ENCODE measurements around the gene MRRF. TPM values are rescaled to one million over a fixed set of nuclear protein-coding genes. Genes with fewer than 3 reads are reported as not detected.

Gene MRRF
- total RNA-seq, 4 donors from 2014 or later = 22.7 to 39.4 (median 38.2) TPM

GRCh38 chr9:122364117-122364782 is 99.6 kb downstream of the MRRF start:
- H3K27ac ChIP-seq = no peak overlapping the region
- no peak for TF ChIP-seq EP300 (IDR thresholded peaks at IDR 0.05)
- no peak for TF ChIP-seq CTCF (IDR thresholded peaks at IDR 0.05)
- TF ChIP-seq POLR2A (IDR thresholded peaks at IDR 0.05) = no peak
- peaks cover 0 to 7% (median 0%) of the 10 kb centered on the region in 4 donors for H3K9me3 ChIP-seq

GRCh38 chr9:122364783-122365150 is 100.1 kb downstream of the MRRF start:
- Histone ChIP-seq H3K4me1 (no peaks in the 10 kb centered on the region), H3K4me3 (no peak overlapping the region), H3K9me3 (peaks cover 0 to 7% (median 0%) of the 10 kb centered on the region in 4 donors), H3K27me3 (no peaks in the 10 kb centered on the region), H3K36me3 (no peaks in the 10 kb centered on the region), H3K27ac (no peak overlapping the region)
- 74 to 75% methylated on average over 10 of the region's 10 CpGs for WGBS, 2 donors
- peak; percentile 49 to 60 for DNase-seq (ENCODE audit: low spot score in 2 of 2)
- TF ChIP-seq EP300 (IDR thresholded peaks at IDR 0.05) (peak in 1 of 2 donors; percentile 43), CTCF (IDR thresholded peaks at IDR 0.05) (no peak)

More at GRCh38 chr9:122364117-122364782, 99.6 kb downstream of the MRRF start:
- Histone ChIP-seq H3K4me3 (no peak overlapping the region), H3K36me3 (no peaks in the 10 kb centered on the region), H3K4me1 (no peaks in the 10 kb centered on the region), H3K27me3 (no peaks in the 10 kb centered on the region)
- 83 to 88% methylated on average over 10 of the region's 10 CpGs for WGBS, 2 donors
- no peak for DNase-seq (ENCODE audit: low spot score in 2 of 2)

GRCh38 chr9:122366074-122366660 is 101.5 kb downstream of the MRRF start:
- TF ChIP-seq EP300 (IDR thresholded peaks at IDR 0.05) (no peak), CTCF (IDR thresholded peaks at IDR 0.05) (no peak), POLR2A (IDR thresholded peaks at IDR 0.05) (no peak)
- H3K4me1 ChIP-seq = peaks cover 0 to 10% (median 0%) of the 10 kb centered on the region in 4 donors
- DNase-seq (ENCODE audit: low spot score in 2 of 2) = no peak
- peaks cover 0 to 7% (median 0%) of the 10 kb centered on the region in 4 donors for H3K9me3 ChIP-seq
- H3K27ac ChIP-seq = no peak overlapping the region
- no peak overlapping the region for H3K4me3 ChIP-seq
- peaks cover 0 to 4% of the 10 kb centered on the region in 2 donors for H3K27me3 ChIP-seq
- H3K36me3 ChIP-seq = no peaks in the 10 kb centered on the region
- WGBS, 2 donors = 65 to 72% methylated on average over 6 of the region's 6 CpGs

- 83 to 87% methylated on average over 7 of the region's 7 CpGs for WGBS, 2 donors
- DNase-seq (ENCODE audit: low spot score in 2 of 2) = no peak
- TF ChIP-seq CTCF (IDR thresholded peaks at IDR 0.05) (no peak), POLR2A (IDR thresholded peaks at IDR 0.05) (no peak), EP300 (IDR thresholded peaks at IDR 0.05) (no peak)
- H3K4me1 ChIP-seq = peaks cover 0 to 15% (median 0%) of the 10 kb centered on the region in 4 donors
- H3K4me3 ChIP-seq = no peak overlapping the region
- H3K27ac ChIP-seq = no peak overlapping the region
- H3K9me3 ChIP-seq = peaks cover 0 to 7% (median 0%) of the 10 kb centered on the region in 4 donors
- peaks cover 0 to 9% of the 10 kb centered on the region in 2 donors for H3K27me3 ChIP-seq
- H3K36me3 ChIP-seq = no peaks in the 10 kb centered on the region
Observed at GRCh38 chr9:122367065-122367464, 102.4 kb downstream of the MRRF start.

GRCh38 chr9:122367774-122368460 is 103.2 kb downstream of the MRRF start:
- Histone ChIP-seq H3K4me1 (peaks cover 0 to 15% (median 0%) of the 10 kb centered on the region in 4 donors), H3K27ac (no peak overlapping the region), H3K9me3 (peaks cover 0 to 7% (median 0%) of the 10 kb centered on the region in 4 donors), H3K27me3 (peaks cover 0 to 9% of the 10 kb centered on the region in 2 donors), H3K36me3 (no peaks in the 10 kb centered on the region), H3K4me3 (no peak overlapping the region)
- WGBS, 2 donors = 79 to 83% methylated on average over 6 of the region's 6 CpGs
- no peak for DNase-seq (ENCODE audit: low spot score in 2 of 2)
- no peak for TF ChIP-seq EP300 (IDR thresholded peaks at IDR 0.05)
- TF ChIP-seq CTCF (IDR thresholded peaks at IDR 0.05) = no peak
- no peak for TF ChIP-seq POLR2A (IDR thresholded peaks at IDR 0.05)

All from tibial nerve (tissue), 4 donors.